Caco-2 (cell line): ENCODE measurements around the gene BACH2. TPM values are rescaled to one million over a fixed set of nuclear protein-coding genes. Genes with fewer than 3 reads are reported as not detected.

Source experiments
- BruUV-seq: library from RNA; stranded (reverse); fragments of 400-500 nt; replicated peaks from 2 replicates; lab custom pipeline; 2021; lab: Mats Ljungman, UMichigan
- CTCF ChIA-PET: fragments of 300-600 bp; sonication (Branson Sonifier 250); formaldehyde crosslinking; loops from one replicate; lab custom pipeline; 2022; ENCODE audit warnings: antibody characterized with exemption; lab: Charles Lee
- POLR2A ChIA-PET: fragments of 300-600 bp; sonication (Branson Sonifier 250); formaldehyde crosslinking; loops from one replicate; lab custom pipeline; 2022; ENCODE audit warnings: antibody characterized with exemption; lab: Charles Lee
- DNase-seq, 2 experiments: peaks; one replicate each; pipeline versions ENCODE4 v3.0.0 to v3.0.0-alpha.2; 2020 to 2022
- H3K27me3 ChIP-seq: replicated peaks from 2 replicates; pipeline ENCODE4 v1.6.0; 2011; ENCODE audit warnings: low read length; ENCODE audit not compliant: control insufficient read depth, insufficient read depth
- H3K36me3 ChIP-seq: 2 replicates; pipeline ENCODE4 v1.5.1; 2011; ENCODE audit warnings: low read length; ENCODE audit not compliant: control insufficient read depth, insufficient read depth
- H3K4me1 ChIP-seq: fragments of 250-450 bp; sonication (Bioruptor Pico); 2 replicates; pipeline ENCODE4 v1.5.1; 2020; ENCODE audit warnings: mild to moderate bottlenecking
- H3K4me3 ChIP-seq: 2 replicates; pipeline ENCODE4 v1.5.1; 2011; ENCODE audit warnings: low read depth, mild to moderate bottlenecking, control low read depth, low read length
- H3K9me3 ChIP-seq: fragments of 250-450 bp; sonication (Bioruptor Pico); 2 replicates; pipeline ENCODE4 v1.5.1; 2020; ENCODE audit warnings: mild to moderate bottlenecking, moderate library complexity
- H3K27ac Mint-ChIP-seq: one replicate; pipeline ENCODE4 v1.8.0; 2022; ENCODE audit warnings: mixed read lengths; ENCODE audit not compliant: unreplicated experiment
- H3K27me3 Mint-ChIP-seq: one replicate; pipeline ENCODE4 v1.8.0; 2022; ENCODE audit warnings: mixed read lengths; ENCODE audit not compliant: insufficient read depth, unreplicated experiment
- H3K36me3 Mint-ChIP-seq: one replicate; pipeline ENCODE4 v1.8.0; 2022; ENCODE audit warnings: mild to moderate bottlenecking, mixed read lengths; ENCODE audit not compliant: insufficient read depth, unreplicated experiment
- H3K4me1 Mint-ChIP-seq: one replicate; pipeline ENCODE4 v1.8.0; 2022; ENCODE audit warnings: low read depth, mixed read lengths; ENCODE audit not compliant: unreplicated experiment
- H3K4me3 Mint-ChIP-seq: one replicate; pipeline ENCODE4 v1.8.0; 2022; ENCODE audit warnings: mild to moderate bottlenecking, moderate library complexity, mixed read lengths; ENCODE audit not compliant: unreplicated experiment
- H3K9me3 Mint-ChIP-seq: one replicate; pipeline ENCODE4 v1.8.0; 2022; ENCODE audit warnings: mixed read lengths; ENCODE audit not compliant: unreplicated experiment
- intact Hi-C: fragments of 100-400 bp; cut with micrococcal nuclease; formaldehyde crosslinking; loops from one replicate; pipeline ENCODE4 v1.10.0; 2022; ENCODE audit not compliant: unreplicated experiment
- total RNA-seq: library from RNA; stranded (reverse); gene quantifications from 2 replicates; pipeline ENCODE4 v1.2.3, GENCODE V29; 2022
- TF ChIP-seq, protein P1 (sequence below), 2 experiments: fragments of 200-600 bp in 1 of 2; IDR thresholded peaks; 1 replicate in 1 of 2; 2 replicates in 1 of 2; pipeline versions ENCODE4 v1.5.1 to v1.8.0; 2011 to 2022; ENCODE audit warnings: antibody characterized with exemption in 1 of 2, control low read depth in 1 of 2, inconsistent platforms in 1 of 2, low read depth in 1 of 2, low read length in 1 of 2, mild to moderate bottlenecking in 1 of 2, moderate library complexity in 1 of 2; ENCODE audit not compliant: insufficient read depth in 1 of 2, severe bottlenecking in 1 of 2, unreplicated experiment in 1 of 2

The BACH2 gene
- total RNA-seq, 1 experiment from 2014 or later = 0.43 TPM

DNA sequence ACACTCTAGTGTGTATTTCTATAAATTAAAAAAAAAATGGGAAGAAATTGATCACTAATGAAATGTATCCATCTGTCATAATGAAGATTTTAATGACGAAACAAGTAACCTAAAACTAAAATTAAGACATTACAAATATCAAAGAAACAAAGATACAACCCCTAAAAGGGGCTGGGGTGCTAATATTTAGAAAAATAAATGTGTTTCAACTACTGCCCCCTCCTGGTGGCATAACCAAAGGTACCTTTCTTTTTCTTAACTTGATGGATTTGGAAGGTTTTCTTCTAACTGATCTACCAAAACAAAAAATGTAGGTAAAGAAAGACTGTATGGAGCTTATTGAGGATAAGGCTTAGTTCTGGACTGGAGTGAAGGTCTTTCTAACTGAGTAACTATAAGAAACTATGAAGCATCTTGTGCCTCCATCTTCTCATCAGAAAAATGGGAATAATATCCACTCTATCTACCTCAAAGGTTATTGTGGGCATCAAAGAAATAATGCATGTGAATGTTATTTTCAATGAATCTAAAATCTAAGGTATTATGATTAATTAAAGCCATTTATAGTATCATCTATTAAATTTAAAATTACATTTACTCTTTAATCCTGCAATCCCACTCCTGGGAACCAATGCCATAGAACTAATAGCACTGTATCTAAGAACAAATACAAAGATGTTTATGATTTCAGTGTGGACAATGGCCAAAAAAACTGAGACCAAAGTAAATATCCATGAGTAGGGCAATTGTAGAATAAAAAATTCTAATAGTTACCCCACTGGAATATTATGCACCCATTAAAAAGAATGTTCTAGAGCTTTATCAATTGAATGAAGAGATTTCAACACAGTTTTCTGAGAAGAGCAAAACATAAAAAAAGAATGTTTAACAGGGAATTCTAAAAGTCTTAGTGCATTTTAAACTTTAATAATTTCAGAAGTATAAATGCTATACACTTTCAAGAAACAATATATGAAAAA is 117.2 kb downstream of the BACH2 start:
- no peak overlapping the region for H3K4me3 Mint-ChIP-seq
- no peaks in the 10 kb centered on the region for H3K9me3 ChIP-seq
- no peak overlapping the region for H3K27ac Mint-ChIP-seq
- TF ChIP-seq, protein P1, sequence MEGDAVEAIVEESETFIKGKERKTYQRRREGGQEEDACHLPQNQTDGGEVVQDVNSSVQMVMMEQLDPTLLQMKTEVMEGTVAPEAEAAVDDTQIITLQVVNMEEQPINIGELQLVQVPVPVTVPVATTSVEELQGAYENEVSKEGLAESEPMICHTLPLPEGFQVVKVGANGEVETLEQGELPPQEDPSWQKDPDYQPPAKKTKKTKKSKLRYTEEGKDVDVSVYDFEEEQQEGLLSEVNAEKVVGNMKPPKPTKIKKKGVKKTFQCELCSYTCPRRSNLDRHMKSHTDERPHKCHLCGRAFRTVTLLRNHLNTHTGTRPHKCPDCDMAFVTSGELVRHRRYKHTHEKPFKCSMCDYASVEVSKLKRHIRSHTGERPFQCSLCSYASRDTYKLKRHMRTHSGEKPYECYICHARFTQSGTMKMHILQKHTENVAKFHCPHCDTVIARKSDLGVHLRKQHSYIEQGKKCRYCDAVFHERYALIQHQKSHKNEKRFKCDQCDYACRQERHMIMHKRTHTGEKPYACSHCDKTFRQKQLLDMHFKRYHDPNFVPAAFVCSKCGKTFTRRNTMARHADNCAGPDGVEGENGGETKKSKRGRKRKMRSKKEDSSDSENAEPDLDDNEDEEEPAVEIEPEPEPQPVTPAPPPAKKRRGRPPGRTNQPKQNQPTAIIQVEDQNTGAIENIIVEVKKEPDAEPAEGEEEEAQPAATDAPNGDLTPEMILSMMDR (IDR thresholded peaks at IDR 0.05; ENCODE audit: insufficient read depth in 1 of 2, low read depth in 1 of 2, low read length in 1 of 2, severe bottlenecking in 1 of 2, unreplicated experiment in 1 of 2) = peak; percentile 1 to 39
- H3K4me1 Mint-ChIP-seq = peaks cover 20% of the 10 kb centered on the region
- H3K4me1 ChIP-seq = peaks cover 6% of the 10 kb centered on the region
- POLR2A ChIA-PET = no interaction called here
- no peaks in the 10 kb centered on the region for H3K27me3 ChIP-seq
- no peaks in the 10 kb centered on the region for H3K36me3 Mint-ChIP-seq
- H3K36me3 ChIP-seq = no peaks in the 10 kb centered on the region
- H3K9me3 Mint-ChIP-seq = no peaks in the 10 kb centered on the region
- intact Hi-C loops = loop anchor here (2.0 kb wide), 1 partner anchor 239 kb away; no protein-coding TSS in a partner anchor
- no peaks in the 10 kb centered on the region for H3K27me3 Mint-ChIP-seq
- CTCF ChIA-PET = no interaction called here
- DNase-seq = no peak
- no peak overlapping the region for H3K4me3 ChIP-seq
- no TSS peak for BruUV-seq

DNA sequence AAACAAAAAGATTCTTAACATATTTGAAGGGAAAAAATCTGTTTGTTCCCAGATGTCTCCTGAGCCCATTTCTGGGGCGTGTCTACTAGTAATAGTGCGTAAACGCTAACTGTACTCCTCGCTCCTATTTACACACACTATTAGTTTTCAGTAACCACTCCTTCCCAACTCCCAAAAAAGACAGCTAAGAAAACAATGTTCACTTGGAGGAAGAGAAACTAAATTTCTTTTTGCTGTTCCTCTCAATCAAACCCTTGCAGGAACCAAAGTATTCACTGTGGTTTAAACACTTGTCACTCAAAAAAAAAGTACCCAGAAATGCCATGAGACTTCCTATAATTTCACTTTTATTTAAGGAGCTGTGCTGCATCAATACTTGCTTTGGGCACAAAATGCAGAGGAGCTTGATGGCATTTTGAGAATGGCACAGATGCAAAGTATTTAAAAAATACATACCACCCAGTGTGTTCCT is 118.2 kb downstream of the BACH2 start:
- Mint-ChIP-seq H3K4me1 (peaks cover 14% of the 10 kb centered on the region), H3K9me3 (no peaks in the 10 kb centered on the region), H3K27ac (no peak overlapping the region), H3K27me3 (no peaks in the 10 kb centered on the region), H3K36me3 (no peaks in the 10 kb centered on the region), H3K4me3 (no peak overlapping the region)
- TF ChIP-seq, protein P1 (IDR thresholded peaks at IDR 0.05; ENCODE audit: insufficient read depth in 1 of 2, low read depth in 1 of 2, low read length in 1 of 2, severe bottlenecking in 1 of 2, unreplicated experiment in 1 of 2) = no peak
- Histone ChIP-seq H3K4me3 (no peak overlapping the region), H3K36me3 (no peaks in the 10 kb centered on the region), H3K27me3 (no peaks in the 10 kb centered on the region), H3K9me3 (no peaks in the 10 kb centered on the region), H3K4me1 (peaks cover 1% of the 10 kb centered on the region)
- ChIA-PET POLR2A (no interaction called here), CTCF (no interaction called here)
- no peak for DNase-seq
- BruUV-seq = no TSS peak
- intact Hi-C loops = loop anchor here (2.0 kb wide), 1 partner anchor 238 kb away; no protein-coding TSS in a partner anchor

DNA sequence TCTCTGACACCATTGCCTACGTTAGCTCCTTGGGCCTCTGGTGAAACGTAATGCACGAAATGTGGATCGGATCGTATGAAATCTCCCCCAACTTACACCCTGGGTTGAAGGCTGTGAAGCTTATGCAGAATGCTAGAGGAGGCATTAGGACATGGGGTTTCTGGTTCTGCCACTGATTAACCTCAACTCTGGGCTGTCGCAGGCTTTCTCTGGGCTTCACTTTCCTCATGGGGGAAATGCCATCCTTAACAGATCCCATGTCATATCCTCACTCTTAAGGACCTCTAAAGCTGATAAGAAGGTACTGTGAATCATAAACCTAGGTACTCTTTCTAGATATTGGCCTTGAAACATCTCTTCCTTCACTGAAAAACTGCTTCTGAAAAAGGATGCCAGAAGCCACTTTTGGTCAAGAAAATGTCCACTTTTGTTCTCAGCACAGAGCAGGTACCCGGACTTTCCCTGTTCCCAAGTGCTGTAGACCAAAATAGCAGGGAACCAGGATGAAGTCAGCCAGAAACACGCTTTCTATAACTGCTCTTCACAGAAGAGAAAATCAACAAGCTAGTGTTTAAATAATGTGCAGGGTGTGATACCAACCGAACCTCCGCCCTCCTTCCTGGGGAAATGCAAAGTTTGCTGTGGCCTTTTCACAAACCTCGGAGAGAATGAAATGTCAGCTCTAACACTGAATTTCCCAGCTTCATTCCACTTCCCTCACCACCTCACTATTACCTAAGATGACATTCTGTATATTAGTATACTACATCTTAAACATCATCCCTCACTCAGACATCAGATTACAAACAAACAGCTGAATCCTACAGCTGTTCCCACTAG is 118.9 kb downstream of the BACH2 start:
- Mint-ChIP-seq H3K27ac (no peak overlapping the region), H3K36me3 (no peaks in the 10 kb centered on the region), H3K9me3 (no peaks in the 10 kb centered on the region), H3K27me3 (no peaks in the 10 kb centered on the region), H3K4me1 (peaks cover 12% of the 10 kb centered on the region), H3K4me3 (no peak overlapping the region)
- intact Hi-C loops = loop anchor here (2.0 kb wide), 1 partner anchor 237 kb away; no protein-coding TSS in a partner anchor
- Histone ChIP-seq H3K36me3 (no peaks in the 10 kb centered on the region), H3K9me3 (no peaks in the 10 kb centered on the region), H3K4me1 (no peaks in the 10 kb centered on the region; the same call in 1 of the 2 replicates), H3K27me3 (no peaks in the 10 kb centered on the region), H3K4me3 (no peak overlapping the region)
- POLR2A ChIA-PET = no interaction called here
- TF ChIP-seq, protein P1 (IDR thresholded peaks at IDR 0.05; ENCODE audit: insufficient read depth in 1 of 2, low read depth in 1 of 2, low read length in 1 of 2, severe bottlenecking in 1 of 2, unreplicated experiment in 1 of 2) = no peak
- CTCF ChIA-PET = no interaction called here
- no peak for DNase-seq
- BruUV-seq = no TSS peak
